ENCODE measurements around the gene GINS1.

The GINS1 gene

GRCh38 chr20:25496165-25496967 lies 88.9 kb downstream of the GINS1 start:
- no peak for DNase-seq

- DNase-seq, result no peak
Observed at GRCh38 chr20:25496968-25497401, 89.5 kb downstream of the GINS1 start.

GRCh38 chr20:25497586-25498279 lies 90.3 kb downstream of the GINS1 start:
- no peak for DNase-seq

Measured in GOT3 (cell line).